ENCODE results near the gene PRR29.
A peak's percentile ranks its signal among the peaks of the same experiment; 100 is the strongest.
"Not testable (repeated sequence)": the region's sequence is repeated elsewhere in the genome, so short reads cannot be mapped to it uniquely, and the experiment has no call there.

The PRR29 gene

DNA sequence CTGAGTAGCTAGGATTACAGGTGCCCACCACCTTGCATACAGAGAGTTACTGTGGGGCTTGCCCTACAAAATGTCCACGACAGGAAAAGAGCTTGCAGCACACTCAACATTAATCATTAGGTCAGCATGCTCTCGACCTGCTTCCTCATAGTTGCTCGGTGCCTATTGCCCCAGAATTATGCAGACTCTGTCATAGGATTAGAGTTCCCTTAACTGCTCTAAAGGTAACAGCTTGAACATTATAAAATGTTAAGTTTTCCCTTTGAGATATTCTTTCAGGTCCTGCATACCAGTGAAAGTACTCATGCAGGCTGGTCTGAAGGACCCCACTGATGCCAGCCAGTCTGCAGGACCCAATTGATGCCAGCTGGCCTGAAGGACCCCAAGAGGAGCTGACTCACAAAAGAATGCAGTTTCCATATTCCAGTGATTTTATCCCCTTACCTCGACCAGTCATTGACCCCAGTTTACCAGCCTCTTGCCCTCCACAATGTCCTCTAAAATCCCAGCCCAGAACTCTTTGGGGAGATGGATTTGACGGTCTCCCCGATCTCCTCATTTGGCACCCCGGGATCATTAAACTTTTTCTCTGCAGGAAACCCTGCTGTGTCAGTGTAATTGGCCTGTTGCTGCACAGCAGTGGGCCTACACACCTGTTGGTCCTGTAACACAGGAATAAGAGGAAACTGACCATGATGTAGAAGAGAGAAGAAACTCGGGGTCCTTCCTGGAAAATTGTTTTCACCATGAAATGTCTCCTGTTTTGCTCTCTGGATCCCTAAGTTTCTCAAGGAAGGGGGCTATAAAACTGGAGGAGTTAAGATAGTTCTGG lies 11.6 kb downstream of the PRR29 start:
- DNase-seq (ENCODE audit: low read depth in 1 of 2, low spot score in 1 of 2) = no peak

- DNase-seq (ENCODE audit: low read depth in 1 of 2, low spot score in 1 of 2) = no peak
These were observed 17.3 kb downstream of the PRR29 start for GRCh38 chr17:64015447-64015846.

DNA sequence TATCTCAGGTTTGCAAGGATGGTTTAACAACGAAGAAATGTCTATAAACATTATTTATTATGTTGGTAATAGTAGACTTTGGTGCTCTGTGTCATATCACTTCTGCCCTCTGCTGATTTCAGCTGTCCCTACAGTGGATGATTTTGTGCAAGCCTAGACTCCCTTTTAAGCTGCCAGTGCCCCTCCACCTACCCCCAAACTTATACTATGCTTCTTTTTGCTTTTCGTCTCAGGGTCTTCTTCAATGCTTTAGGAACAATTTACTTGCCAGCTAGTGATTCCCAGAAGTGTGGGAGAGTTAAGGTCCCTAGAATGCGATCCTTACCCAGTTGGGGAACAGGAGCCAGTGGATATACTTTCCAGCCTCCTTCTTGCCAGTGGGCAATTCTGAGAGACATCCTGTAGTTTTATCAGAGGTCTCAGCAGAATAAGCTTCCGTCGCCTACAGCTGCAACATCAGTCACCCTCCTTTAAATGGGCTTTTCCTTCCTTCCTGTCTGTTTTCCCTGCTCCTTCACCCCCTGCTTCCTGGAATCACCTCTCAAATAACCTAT lies 18.2 kb downstream of the PRR29 start:
- no peak for DNase-seq (ENCODE audit: low read depth in 1 of 2, low spot score in 1 of 2)

- no peak for DNase-seq (ENCODE audit: low read depth in 1 of 2, low spot score in 1 of 2)
These were observed 18.8 kb downstream of the PRR29 start for GRCh38 chr17:64016974-64017373.

DNA sequence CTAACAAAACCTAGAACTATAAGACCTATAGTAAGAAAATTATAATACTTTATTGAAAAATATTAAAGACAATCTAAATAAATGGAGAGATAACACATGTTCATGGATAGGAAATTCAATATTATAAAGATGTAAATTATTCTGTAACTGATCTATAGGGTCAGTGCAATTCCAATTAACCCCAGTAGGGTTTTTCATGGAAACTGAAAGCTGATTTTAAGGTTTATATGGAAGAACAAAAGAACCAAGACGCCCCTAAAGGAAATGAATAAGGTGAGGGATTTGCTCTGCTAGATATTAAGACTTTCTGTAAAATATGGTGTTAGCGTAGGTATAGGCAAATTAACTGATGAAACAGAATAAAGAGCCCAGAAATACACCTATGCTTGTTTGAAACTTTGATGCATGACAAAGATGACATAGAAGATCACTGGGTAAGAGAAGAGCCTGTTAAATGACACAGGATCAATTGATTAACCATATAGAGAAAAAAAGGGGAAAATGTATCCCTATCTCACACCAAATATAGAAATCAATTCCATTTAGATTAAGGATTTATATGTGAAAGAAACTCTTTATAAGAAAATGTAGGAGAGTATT lies 19.3 kb downstream of the PRR29 start:
- DNase-seq (ENCODE audit: low read depth in 1 of 2, low spot score in 1 of 2) = no peak

- not testable (repeated sequence) for DNase-seq (ENCODE audit: low read depth in 1 of 2, low spot score in 1 of 2)
These were observed 21.4 kb downstream of the PRR29 start for GRCh38 chr17:64019551-64019961.

DNA sequence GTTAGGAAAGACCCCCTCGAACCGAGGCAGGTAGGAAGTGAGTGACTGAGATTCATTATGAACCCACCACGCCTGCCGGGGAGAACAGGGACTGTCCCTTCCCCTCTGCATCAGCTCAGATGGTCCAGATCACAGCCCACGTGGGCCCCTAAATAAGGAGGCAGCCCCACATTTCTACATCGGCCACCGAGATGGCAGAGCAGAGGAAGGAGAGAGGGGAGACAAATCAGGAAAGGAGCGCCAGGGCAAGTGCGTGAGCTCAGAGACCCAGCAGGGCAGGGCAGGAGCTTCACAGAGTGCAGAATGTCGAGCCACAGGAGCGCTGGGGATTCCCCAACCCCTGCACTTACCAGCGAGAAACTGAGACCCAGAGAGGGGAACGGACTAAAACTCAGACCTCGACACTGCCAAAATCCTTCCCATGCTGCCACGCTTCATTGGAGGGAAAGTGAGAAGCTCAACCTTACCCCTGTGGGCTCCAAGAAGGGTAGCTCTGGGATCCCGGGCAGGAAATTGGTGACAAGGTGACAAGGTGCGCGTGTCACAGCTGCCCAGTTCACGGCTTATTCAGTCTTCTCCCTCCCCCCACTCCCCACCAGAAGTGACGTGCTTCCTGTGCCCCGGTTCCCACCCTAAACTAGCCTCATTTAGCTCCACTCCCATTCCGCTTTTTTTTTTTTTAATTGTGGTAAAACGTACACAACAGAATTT lies 22.1 kb downstream of the PRR29 start, which contains the start of gene ICAM2:
TSS of gene ICAM2 (minus strand) at position 578 of the 711 bp plus-strand sequence. CDS start 13,942 bp downstream, outside the sequence.
- DNase-seq (ENCODE audit: low read depth in 1 of 2, low spot score in 1 of 2) = peak; percentile 76 to 81

DNA sequence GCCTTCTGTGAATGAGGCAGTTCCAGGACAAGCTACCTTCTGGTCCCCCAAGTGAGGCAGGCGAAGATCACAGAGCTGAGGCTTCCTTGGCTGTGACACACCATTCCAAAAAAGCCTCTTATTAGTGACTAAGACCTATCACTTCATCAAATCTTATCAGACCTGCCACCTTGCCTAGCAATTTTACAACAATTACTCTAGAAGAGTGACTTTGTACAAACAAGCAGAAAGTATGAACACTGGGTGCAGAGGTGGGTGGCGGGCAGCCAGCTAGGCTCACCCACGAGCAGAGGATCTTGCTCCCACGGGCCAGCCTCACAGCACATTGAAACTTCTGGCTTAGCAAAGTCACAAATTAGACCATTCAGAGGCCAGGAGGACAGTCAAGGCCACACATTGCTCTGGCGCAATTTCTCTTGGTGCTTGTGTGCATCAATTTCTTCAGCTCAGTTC lies 24.5 kb downstream of the PRR29 start:
- DNase-seq (ENCODE audit: low read depth in 1 of 2, low spot score in 1 of 2) = no peak

DNA sequence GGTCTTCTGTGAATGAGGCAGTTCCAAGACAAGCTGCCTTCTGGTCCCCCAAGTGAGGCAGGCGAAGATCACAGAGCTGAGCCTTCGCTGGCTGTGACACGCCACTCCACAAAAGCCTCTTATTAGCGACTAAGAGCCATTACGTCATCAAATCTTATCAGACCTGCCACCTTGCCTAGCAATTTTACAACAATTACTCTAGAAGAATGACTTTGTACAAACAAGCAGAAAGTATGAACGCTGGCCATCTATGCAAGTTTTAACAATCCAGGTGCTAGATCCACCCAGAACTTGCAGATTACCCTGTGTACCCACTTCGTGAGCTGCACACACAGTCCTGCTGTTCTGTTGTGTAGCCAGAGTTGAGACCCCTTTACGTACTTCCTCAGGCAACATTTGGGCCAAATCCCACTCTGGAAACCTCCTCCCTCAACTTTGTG lies 26.1 kb downstream of the PRR29 start:
- no peak for DNase-seq (ENCODE audit: low read depth in 1 of 2, low spot score in 1 of 2)

DNA sequence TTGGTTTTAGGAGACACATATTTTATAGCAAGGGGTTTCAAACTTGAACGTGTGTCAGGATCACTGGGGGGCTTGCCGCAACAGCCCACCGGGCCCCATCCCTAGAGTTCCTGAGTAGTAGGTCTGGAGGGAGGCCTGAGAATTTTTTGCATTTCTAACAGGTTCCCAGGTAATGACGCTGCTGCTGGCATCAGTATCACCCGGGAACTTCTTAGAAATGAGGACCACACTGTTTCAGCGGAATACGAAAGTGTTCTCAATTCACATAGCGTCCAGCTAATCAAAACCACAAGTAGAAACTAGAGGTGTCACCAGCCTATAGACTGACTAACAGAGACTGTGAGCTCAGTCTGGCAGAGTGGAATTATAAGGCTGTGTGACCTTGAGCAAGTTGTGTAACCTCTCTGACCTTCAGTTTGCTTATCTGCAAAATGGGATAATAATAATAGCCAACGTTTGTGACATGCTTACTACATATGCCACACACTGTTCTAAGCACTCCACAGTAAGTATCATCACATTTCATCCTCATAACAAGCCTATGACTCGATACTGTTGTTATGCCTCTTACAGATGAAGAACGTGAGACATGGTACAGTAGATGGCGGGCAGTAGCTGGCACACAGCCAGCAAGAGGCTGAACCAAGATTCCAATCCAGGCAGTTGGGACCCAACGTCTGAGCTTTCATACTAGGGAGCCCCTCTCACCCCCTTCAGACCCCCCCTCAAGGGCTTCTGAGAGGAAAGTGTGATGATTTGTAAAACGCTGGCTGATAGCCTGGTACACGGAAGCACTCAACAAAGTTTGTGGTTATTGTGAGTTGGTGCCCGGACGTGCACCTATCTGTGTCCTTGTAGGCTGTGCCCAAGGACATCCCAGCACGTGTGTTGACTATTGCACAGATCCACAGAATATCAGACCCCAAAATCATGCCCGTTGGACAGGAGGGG lies 26.9 kb downstream of the PRR29 start:
- peak in 1 of 2 donors; percentile 43 for DNase-seq (ENCODE audit: low read depth in 1 of 2, low spot score in 1 of 2)

DNA sequence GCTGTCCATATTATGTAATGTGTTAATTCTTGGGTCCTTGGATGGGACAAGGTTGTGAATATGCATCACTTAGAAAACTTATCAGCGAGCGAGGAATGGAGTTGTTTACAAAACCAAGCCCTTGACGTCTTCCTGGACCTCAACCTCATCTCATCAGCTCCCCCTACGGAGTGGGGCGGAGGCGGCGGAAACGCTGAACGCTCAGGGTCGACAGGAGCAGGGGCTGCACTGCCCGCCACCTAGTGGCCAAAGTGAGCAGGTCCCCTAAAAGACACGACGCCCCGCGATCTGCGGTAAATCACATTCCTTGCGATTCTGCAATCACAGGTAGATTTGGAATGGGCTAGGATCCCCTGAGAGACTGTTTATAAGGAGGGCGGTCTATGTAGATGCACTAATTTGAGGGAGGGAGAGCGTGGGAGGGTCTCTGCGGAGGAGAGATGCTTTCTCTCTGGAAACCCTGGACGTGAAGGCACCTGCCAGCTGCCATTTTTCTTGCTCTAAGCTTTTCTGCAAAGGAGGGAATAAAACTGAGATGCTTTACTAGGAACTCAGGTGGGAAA lies 27.7 kb downstream of the PRR29 start:
- DNase-seq (ENCODE audit: low read depth in 1 of 2, low spot score in 1 of 2) = peak; percentile 82 to 83

DNA sequence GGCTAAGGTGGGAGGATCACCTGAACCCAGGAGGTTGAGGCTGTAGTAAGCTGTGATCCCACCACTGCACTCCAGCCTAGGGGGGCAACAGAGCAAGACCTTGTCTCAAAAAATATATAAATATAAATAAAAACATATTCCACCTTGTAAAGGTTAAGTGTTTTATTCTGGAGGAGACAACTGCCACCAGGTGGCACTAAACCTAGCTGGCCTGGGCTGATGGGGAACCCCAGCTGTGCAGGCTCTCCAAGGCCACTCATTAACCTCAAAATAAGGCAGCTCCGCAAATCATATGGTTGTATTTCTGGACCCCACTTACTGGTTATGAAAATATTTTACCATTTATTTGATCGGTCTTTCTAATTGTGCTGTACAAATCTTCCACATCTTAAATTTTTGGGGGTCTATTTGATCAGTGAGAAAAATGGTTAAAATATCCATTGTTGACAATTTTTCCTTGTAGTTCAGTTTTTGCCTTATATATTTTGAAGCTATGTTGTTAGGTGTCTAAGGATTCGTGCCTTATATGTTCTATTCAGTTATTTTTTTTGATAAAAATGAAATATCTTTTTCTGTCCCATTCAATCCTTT lies 30.8 kb downstream of the PRR29 start:
- DNase-seq (ENCODE audit: low read depth in 1 of 2, low spot score in 1 of 2) = peak; percentile 45 to 52

- no peak for DNase-seq (ENCODE audit: low read depth in 1 of 2, low spot score in 1 of 2)
These were observed 33.9 kb downstream of the PRR29 start for GRCh38 chr17:64032081-64032480.

- no peak for DNase-seq (ENCODE audit: low read depth in 1 of 2, low spot score in 1 of 2)
These were observed 38.2 kb downstream of the PRR29 start for GRCh38 chr17:64036198-64036922.

DNA sequence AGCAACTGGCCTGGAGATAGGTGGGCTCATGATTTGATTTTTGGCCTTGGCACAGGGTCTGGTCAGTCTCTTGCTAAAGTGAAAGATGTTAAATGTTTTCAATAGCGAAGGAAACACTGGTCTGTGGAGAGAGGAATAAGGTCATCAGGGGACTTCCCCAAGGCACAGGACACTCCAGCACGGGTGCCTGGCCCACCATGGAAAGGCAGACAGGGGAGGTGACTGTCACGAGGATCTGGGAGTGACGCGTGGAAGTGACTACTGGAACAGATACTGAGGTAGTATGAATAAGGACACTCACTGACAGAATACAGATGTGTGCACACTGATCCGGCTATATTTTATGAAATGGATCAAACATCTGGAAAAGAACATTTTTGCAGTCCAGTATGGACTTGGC lies 39.0 kb downstream of the PRR29 start:
- no peak for DNase-seq (ENCODE audit: low read depth in 1 of 2, low spot score in 1 of 2)

GRCh38 chr17:64037802-64038201 lies 39.7 kb downstream of the PRR29 start:
- no peak for DNase-seq (ENCODE audit: low read depth in 1 of 2, low spot score in 1 of 2)

GRCh38 chr17:64038331-64039105 lies 40.4 kb downstream of the PRR29 start:
- no peak for DNase-seq (ENCODE audit: low read depth in 1 of 2, low spot score in 1 of 2)

- no peak for DNase-seq (ENCODE audit: low read depth in 1 of 2, low spot score in 1 of 2)
These were observed 40.9 kb downstream of the PRR29 start for GRCh38 chr17:64039106-64039400.

All from activated T-helper 1 cell treated with anti-CD3 and anti-CD28 coated beads, Interleukin-2, amount 50 U/mL, for 16 hours (primary cell).